ENCODE data around the gene PRSS35.

GRCh38 chr6:83556871-83557270, 44.5 kb downstream of the PRSS35 start:
- TF ChIP-seq, protein P1, sequence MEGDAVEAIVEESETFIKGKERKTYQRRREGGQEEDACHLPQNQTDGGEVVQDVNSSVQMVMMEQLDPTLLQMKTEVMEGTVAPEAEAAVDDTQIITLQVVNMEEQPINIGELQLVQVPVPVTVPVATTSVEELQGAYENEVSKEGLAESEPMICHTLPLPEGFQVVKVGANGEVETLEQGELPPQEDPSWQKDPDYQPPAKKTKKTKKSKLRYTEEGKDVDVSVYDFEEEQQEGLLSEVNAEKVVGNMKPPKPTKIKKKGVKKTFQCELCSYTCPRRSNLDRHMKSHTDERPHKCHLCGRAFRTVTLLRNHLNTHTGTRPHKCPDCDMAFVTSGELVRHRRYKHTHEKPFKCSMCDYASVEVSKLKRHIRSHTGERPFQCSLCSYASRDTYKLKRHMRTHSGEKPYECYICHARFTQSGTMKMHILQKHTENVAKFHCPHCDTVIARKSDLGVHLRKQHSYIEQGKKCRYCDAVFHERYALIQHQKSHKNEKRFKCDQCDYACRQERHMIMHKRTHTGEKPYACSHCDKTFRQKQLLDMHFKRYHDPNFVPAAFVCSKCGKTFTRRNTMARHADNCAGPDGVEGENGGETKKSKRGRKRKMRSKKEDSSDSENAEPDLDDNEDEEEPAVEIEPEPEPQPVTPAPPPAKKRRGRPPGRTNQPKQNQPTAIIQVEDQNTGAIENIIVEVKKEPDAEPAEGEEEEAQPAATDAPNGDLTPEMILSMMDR (IDR thresholded peaks at IDR 0.05; ENCODE audit: poor library complexity): no peak
- TF ChIP-seq EZH2 (IDR thresholded peaks at IDR 0.05; ENCODE audit: borderline replicate concordance): no peak
